Body of pancreas (tissue), 4 donors: ENCODE results near the gene KLK15.

Experiments
- POLR2A ChIP-seq, 3 donors: fragments of 450-650 bp; IDR thresholded peaks; one replicate each; pipeline ENCODE4 v1.6.1; 2016; ENCODE audit warnings: antibody characterized with exemption in 3 of 3, mild to moderate bottlenecking in 2 of 3
- TF ChIP-seq, protein P1 (sequence below), 7 experiments: fragments of 450-650 bp in 4 of 7; fragments of 200-600 bp in 3 of 7; sonication (generic) in 3 of 7; IDR thresholded peaks; one replicate each; pipeline ENCODE4 v1.5.1; 2016 to 2019; ENCODE audit warnings: antibody characterized with exemption in 7 of 7

DNA sequence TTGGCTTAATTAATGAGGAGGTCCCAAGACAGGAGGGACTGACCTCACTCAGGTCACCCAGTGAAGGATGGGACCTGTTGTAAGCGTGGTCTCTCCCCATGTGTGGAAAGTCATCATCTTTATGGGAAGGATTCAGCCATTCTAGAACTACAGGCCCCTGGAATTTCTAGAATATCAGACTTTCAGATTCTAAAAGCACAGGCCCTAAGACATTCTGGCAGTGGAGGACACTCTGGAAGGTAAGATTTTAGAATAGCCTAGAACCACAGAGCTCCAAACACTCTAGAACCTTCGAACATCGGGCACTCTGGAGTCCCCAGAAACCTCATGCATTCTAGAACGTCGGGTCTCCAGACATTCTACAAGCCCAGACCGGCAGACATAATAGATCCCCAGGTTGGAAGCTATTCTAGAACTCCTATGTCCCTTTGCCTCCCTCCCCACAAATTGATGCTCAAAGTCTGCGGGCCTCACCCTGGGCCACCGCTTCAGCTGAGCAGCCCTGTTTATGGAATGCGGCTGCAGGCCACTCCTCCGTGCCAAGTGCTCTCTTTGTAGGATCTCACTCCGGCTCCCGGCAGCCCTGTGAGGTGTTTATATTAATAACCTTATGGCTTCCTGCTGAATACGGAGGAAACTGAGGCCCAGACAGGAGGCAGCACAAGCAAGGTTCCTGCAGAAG lies 1.9 kb upstream of the KLK15 start:
- TF ChIP-seq, protein P1, sequence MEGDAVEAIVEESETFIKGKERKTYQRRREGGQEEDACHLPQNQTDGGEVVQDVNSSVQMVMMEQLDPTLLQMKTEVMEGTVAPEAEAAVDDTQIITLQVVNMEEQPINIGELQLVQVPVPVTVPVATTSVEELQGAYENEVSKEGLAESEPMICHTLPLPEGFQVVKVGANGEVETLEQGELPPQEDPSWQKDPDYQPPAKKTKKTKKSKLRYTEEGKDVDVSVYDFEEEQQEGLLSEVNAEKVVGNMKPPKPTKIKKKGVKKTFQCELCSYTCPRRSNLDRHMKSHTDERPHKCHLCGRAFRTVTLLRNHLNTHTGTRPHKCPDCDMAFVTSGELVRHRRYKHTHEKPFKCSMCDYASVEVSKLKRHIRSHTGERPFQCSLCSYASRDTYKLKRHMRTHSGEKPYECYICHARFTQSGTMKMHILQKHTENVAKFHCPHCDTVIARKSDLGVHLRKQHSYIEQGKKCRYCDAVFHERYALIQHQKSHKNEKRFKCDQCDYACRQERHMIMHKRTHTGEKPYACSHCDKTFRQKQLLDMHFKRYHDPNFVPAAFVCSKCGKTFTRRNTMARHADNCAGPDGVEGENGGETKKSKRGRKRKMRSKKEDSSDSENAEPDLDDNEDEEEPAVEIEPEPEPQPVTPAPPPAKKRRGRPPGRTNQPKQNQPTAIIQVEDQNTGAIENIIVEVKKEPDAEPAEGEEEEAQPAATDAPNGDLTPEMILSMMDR (IDR thresholded peaks at IDR 0.05): no peak
- TF ChIP-seq POLR2A (IDR thresholded peaks at IDR 0.05): no peak
